Measurements from ENCODE around the gene EPHB1. TPM values are rescaled to one million over a fixed set of nuclear protein-coding genes. Genes with fewer than 3 reads are reported as not detected.

EPHB1 gene
- total and polyA plus RNA-seq, 4 donors = 0.23 to 1.7 (median 0.52) TPM

GRCh38 chr3:134922866-134923265, 127.8 kb downstream of the EPHB1 start:
- Histone ChIP-seq H3K27ac (ENCODE audit: low read depth in 1 of 2, low read length in 2 of 2) (no peak overlapping the region), H3K36me3 (ENCODE audit: control insufficient read depth in 4 of 4, insufficient read depth in 3 of 4, low read depth in 1 of 4, low read length in 3 of 4) (no peaks in the 10 kb centered on the region), H3K9me3 (ENCODE audit: control insufficient read depth in 4 of 4, low read length in 3 of 4) (peaks cover 0 to 2% (median under 1%) of the 10 kb centered on the region in 4 donors), H3K4me3 (ENCODE audit: low read depth in 1 of 3, low read length in 3 of 3) (no peak overlapping the region), H3K9ac (ENCODE audit: low read depth in 1 of 2, low read length in 2 of 2) (no peak overlapping the region), H3K27me3 (ENCODE audit: control insufficient read depth in 4 of 4, insufficient read depth in 4 of 4, low read length in 3 of 4) (no peaks in the 10 kb centered on the region), H3K4me1 (ENCODE audit: control insufficient read depth in 4 of 4, insufficient read depth in 4 of 4, low read length in 3 of 4) (no peaks in the 10 kb centered on the region)
- TF ChIP-seq GABPA (IDR thresholded peaks at IDR 0.05 in 1 of 2, conservative IDR thresholded peaks at IDR 0.05 in 1 of 2) (no peak), RXRA (IDR thresholded peaks at IDR 0.05) (no peak), EGR1 (IDR thresholded peaks at IDR 0.05; ENCODE audit: low read depth in 2 of 2) (no peak), HNF4A (conservative IDR thresholded peaks at IDR 0.05) (no peak), YY1 (IDR thresholded peaks at IDR 0.05) (no peak), FOXA1 (IDR thresholded peaks at IDR 0.05) (no peak), CTCF (IDR thresholded peaks at IDR 0.05; ENCODE audit: low read depth, low read length, missing input control) (no peak), RAD21 (IDR thresholded peaks at IDR 0.05) (no peak), SP1 (IDR thresholded peaks at IDR 0.05) (no peak), JUND (IDR thresholded peaks at IDR 0.05) (no peak), TAF1 (conservative IDR thresholded peaks at IDR 0.05) (no peak), FOXA2 (IDR thresholded peaks at IDR 0.05) (no peak), HNF4G (IDR thresholded peaks at IDR 0.05) (no peak), REST (IDR thresholded peaks at IDR 0.05) (no peak)
- TF ChIP-seq, protein P1, sequence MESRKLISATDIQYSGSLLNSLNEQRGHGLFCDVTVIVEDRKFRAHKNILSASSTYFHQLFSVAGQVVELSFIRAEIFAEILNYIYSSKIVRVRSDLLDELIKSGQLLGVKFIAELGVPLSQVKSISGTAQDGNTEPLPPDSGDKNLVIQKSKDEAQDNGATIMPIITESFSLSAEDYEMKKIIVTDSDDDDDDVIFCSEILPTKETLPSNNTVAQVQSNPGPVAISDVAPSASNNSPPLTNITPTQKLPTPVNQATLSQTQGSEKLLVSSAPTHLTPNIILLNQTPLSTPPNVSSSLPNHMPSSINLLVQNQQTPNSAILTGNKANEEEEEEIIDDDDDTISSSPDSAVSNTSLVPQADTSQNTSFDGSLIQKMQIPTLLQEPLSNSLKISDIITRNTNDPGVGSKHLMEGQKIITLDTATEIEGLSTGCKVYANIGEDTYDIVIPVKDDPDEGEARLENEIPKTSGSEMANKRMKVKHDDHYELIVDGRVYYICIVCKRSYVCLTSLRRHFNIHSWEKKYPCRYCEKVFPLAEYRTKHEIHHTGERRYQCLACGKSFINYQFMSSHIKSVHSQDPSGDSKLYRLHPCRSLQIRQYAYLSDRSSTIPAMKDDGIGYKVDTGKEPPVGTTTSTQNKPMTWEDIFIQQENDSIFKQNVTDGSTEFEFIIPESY (IDR thresholded peaks at IDR 0.05) = no peak
- TF ChIP-seq, protein P2, sequence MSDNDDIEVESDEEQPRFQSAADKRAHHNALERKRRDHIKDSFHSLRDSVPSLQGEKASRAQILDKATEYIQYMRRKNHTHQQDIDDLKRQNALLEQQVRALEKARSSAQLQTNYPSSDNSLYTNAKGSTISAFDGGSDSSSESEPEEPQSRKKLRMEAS (IDR thresholded peaks at IDR 0.05) = no peak
- TF ChIP-seq, protein P3, sequence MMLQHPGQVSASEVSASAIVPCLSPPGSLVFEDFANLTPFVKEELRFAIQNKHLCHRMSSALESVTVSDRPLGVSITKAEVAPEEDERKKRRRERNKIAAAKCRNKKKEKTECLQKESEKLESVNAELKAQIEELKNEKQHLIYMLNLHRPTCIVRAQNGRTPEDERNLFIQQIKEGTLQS (IDR thresholded peaks at IDR 0.05) = no peak
- 90% methylated on average over 6 of the region's 6 CpGs for WGBS
- no peak for DNase-seq (ENCODE audit: low spot score)
